22Rv1 (cell line): ENCODE measurements around the gene ALPG.

Source experiments
- ZFX ChIP-seq: fragments of 450-650 bp; IDR thresholded peaks from 2 replicates; pipeline ENCODE4 v1.6.1; 2017; ENCODE audit warnings: antibody characterized with exemption, borderline replicate concordance
- TF ChIP-seq, protein P1 (sequence below): fragments of 450-650 bp; IDR thresholded peaks from 2 replicates; pipeline ENCODE4 v1.5.1; 2017; ENCODE audit warnings: mild to moderate bottlenecking

DNA sequence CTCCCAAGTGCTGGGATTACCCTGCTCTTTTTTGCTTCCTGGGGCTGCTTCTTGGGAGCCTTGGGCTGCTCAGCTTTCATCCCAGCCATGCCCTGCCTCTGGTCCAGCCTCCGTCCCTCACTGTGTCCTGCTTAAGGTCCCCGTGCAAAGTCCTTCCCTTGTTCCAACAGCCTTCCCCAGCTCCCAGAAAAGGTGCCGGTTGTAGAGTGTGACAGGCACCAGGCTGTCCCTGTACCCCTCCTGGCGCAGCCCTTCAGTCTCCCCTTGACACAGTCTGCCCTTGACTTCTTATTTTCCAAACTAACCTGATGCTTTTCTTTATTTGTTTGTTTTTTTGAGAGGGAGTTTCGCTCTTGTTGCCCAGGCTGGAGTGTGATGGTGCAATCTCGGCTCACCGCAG is 29.2 kb downstream of the ALPG start:
- TF ChIP-seq, protein P1, sequence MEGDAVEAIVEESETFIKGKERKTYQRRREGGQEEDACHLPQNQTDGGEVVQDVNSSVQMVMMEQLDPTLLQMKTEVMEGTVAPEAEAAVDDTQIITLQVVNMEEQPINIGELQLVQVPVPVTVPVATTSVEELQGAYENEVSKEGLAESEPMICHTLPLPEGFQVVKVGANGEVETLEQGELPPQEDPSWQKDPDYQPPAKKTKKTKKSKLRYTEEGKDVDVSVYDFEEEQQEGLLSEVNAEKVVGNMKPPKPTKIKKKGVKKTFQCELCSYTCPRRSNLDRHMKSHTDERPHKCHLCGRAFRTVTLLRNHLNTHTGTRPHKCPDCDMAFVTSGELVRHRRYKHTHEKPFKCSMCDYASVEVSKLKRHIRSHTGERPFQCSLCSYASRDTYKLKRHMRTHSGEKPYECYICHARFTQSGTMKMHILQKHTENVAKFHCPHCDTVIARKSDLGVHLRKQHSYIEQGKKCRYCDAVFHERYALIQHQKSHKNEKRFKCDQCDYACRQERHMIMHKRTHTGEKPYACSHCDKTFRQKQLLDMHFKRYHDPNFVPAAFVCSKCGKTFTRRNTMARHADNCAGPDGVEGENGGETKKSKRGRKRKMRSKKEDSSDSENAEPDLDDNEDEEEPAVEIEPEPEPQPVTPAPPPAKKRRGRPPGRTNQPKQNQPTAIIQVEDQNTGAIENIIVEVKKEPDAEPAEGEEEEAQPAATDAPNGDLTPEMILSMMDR = no peak
- TF ChIP-seq ZFX = no peak
